Stimulated activated CD8-positive, alpha-beta memory T cell treated with anti-CD3 and anti-CD28 coated beads, Interleukin-15, amount 100 ng/mL, for 1 hour (primary cell): Measurements from ENCODE around the gene RAB27B.

Experiments
- DNase-seq: peaks from one replicate; pipeline ENCODE4 v3.0.0-alpha.2; 2020; ENCODE audit warnings: low read depth

Gene RAB27B

GRCh38 chr18:54910161-54910919 is 82.1 kb downstream of the RAB27B start:
- no peak for DNase-seq

- no peak for DNase-seq
Observed at GRCh38 chr18:54911551-54911950, 83.3 kb downstream of the RAB27B start.

GRCh38 chr18:54914816-54915215 is 86.5 kb downstream of the RAB27B start:
- no peak for DNase-seq

GRCh38 chr18:54916507-54916906 is 88.2 kb downstream of the RAB27B start:
- DNase-seq, result no peak

- no peak for DNase-seq
Observed at GRCh38 chr18:54918060-54918459, 89.8 kb downstream of the RAB27B start.

GRCh38 chr18:54919412-54919811 is 91.1 kb downstream of the RAB27B start:
- no peak for DNase-seq

GRCh38 chr18:54923339-54923956 is 95.2 kb downstream of the RAB27B start:
- DNase-seq, result no peak

GRCh38 chr18:54924948-54925347 is 96.7 kb downstream of the RAB27B start:
- DNase-seq, result no peak

- DNase-seq, result no peak
Observed at GRCh38 chr18:54926593-54927325, 98.5 kb downstream of the RAB27B start.

- DNase-seq, result no peak
Observed at GRCh38 chr18:54928236-54928635, 100.0 kb downstream of the RAB27B start.

- DNase-seq, result no peak
Observed at GRCh38 chr18:54931152-54931551, 102.9 kb downstream of the RAB27B start.

- no peak for DNase-seq
Observed at GRCh38 chr18:54932472-54932871, 104.2 kb downstream of the RAB27B start.

GRCh38 chr18:54938506-54938905 is 110.2 kb downstream of the RAB27B start:
- DNase-seq, result no peak

- DNase-seq, result no peak
Observed at GRCh38 chr18:54939361-54939917, 111.2 kb downstream of the RAB27B start.

- DNase-seq, result no peak
Observed at GRCh38 chr18:54942144-54942543, 113.9 kb downstream of the RAB27B start.

- no peak for DNase-seq
Observed at GRCh38 chr18:54942569-54942968, 114.3 kb downstream of the RAB27B start.
